Measurements from ENCODE around the gene CD300A. TPM values are rescaled to one million over a fixed set of nuclear protein-coding genes. Genes with fewer than 3 reads are reported as not detected.

Gene CD300A
- total and polyA plus RNA-seq, 2 of the 4 experiments (the other 2 are of a cell fraction), result not detected

DNA sequence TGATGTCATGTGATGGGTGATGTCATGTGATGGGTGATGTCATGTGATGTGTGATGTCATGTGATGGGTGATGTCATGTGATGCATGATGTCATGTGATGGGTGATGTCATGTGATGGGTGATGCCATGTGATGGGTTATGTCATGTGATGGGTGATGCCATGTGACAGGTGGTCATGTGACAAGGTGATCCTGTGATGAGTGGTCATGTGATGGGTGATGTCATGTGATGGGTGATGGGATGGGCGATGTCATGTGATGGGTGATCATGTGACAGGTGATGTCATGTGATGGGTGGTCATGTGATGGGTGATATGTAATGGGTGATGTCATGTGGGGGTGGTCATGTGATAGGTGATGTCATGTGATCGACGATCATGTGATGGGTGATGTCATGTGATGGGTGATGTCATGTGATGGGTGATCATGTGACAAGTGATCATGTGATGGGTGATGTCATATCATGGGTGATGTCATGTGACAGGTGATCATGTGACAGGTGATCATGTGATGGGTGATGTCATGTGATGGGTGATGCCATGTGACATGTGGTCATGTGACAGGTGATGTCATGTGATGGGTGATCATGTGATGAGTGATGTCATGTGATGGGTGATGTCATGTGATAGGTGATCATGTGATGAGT, 47.7 kb downstream of the CD300A start:
- Histone ChIP-seq H3K18ac (ENCODE audit: low read depth, low read length) (no peak overlapping the region), H3K9ac (ENCODE audit: low read depth, low read length) (no peak overlapping the region), H3K4ac (ENCODE audit: low read depth, low read length) (no peak overlapping the region), H2BK15ac (ENCODE audit: low read depth, low read length) (no peak overlapping the region), H3K9me1 (ENCODE audit: insufficient read depth, low read length) (no peaks in the 10 kb centered on the region), H3K4me1 (ENCODE audit: control insufficient read depth, insufficient read depth, low read length) (no peaks in the 10 kb centered on the region), H2BK5ac (ENCODE audit: low read depth, low read length, poor library complexity, severe bottlenecking) (no peak overlapping the region), H3K27me3 (ENCODE audit: control insufficient read depth, insufficient read depth, low read length) (no peaks in the 10 kb centered on the region), H3K79me1 (ENCODE audit: low read depth in 1 of 2, low read length in 2 of 2) (no peaks in the 10 kb centered on the region), H2AK5ac (ENCODE audit: low read depth, low read length) (no peak overlapping the region), H3K9me3 (ENCODE audit: control insufficient read depth, insufficient read depth, low read length) (peaks cover 35% of the 10 kb centered on the region), H3K14ac (replicated peaks; ENCODE audit: low read depth, low read length) (no peak overlapping the region), H3K56ac (ENCODE audit: extremely low read depth, insufficient read depth, low read length) (no peak overlapping the region), H3K4me2 (ENCODE audit: low read depth, low read length) (no peak overlapping the region), H3K27ac (ENCODE audit: insufficient read depth, low read length) (no peak overlapping the region), H4K20me1 (ENCODE audit: insufficient read depth, low read length) (no peaks in the 10 kb centered on the region), H3K4me3 (ENCODE audit: insufficient read depth, low read depth, low read length) (no peak overlapping the region), H2AFZ (replicated peaks; ENCODE audit: low read length, poor library complexity) (peak overlapping the region; percentile 32), H3K36me3 (ENCODE audit: control insufficient read depth, insufficient read depth, low read length) (no peaks in the 10 kb centered on the region), H2BK120ac (ENCODE audit: low read depth, low read length) (no peak overlapping the region), H2BK20ac (ENCODE audit: low read depth, low read length) (no peak overlapping the region), H4K91ac (ENCODE audit: insufficient read depth, low read depth, low read length) (no peak overlapping the region), H2AK9ac (replicated peaks; ENCODE audit: low read depth, low read length, poor library complexity) (no peak overlapping the region), H3K23ac (ENCODE audit: low read depth, low read length) (no peak overlapping the region), H4K5ac (ENCODE audit: low read depth, low read length) (no peak overlapping the region), H4K8ac (ENCODE audit: low read depth in 2 of 2, low read length in 2 of 2) (no peak overlapping the region)
- in situ Hi-C loops (cut with MboI; ENCODE audit: low sequenced_read_pairs) (no loop called here), intact Hi-C loops (cut with micrococcal nuclease) (no loop called here), dilution Hi-C loops (cut with HindIII; ENCODE audit: low sequenced_read_pairs, unreplicated experiment) (no loop called here)
- TF ChIP-seq RAD21 (IDR thresholded peaks at IDR 0.05; ENCODE audit: low read length) (no peak), MAFK (IDR thresholded peaks at IDR 0.05; ENCODE audit: low read depth, low read length) (no peak), CHD1 (IDR thresholded peaks at IDR 0.05; ENCODE audit: low read depth, low read length) (no peak), MAZ (IDR thresholded peaks at IDR 0.05; ENCODE audit: borderline replicate concordance, low read depth, low read length) (no peak), SMC3 (IDR thresholded peaks at IDR 0.05; ENCODE audit: low read depth, low read length) (no peak), POLR2A (IDR thresholded peaks at IDR 0.05; ENCODE audit: low read depth, low read length) (no peak), FOS (IDR thresholded peaks at IDR 0.05; ENCODE audit: low read depth, low read length) (peak; percentile 29; the same call in 1 of the 2 replicates), MXI1 (IDR thresholded peaks at IDR 0.05; ENCODE audit: borderline replicate concordance, low read depth, low read length) (no peak)
- TF ChIP-seq, protein P1, sequence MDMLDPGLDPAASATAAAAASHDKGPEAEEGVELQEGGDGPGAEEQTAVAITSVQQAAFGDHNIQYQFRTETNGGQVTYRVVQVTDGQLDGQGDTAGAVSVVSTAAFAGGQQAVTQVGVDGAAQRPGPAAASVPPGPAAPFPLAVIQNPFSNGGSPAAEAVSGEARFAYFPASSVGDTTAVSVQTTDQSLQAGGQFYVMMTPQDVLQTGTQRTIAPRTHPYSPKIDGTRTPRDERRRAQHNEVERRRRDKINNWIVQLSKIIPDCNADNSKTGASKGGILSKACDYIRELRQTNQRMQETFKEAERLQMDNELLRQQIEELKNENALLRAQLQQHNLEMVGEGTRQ (IDR thresholded peaks at IDR 0.05; ENCODE audit: low read depth, low read length), result peak; percentile 83
- TF ChIP-seq, protein P2, sequence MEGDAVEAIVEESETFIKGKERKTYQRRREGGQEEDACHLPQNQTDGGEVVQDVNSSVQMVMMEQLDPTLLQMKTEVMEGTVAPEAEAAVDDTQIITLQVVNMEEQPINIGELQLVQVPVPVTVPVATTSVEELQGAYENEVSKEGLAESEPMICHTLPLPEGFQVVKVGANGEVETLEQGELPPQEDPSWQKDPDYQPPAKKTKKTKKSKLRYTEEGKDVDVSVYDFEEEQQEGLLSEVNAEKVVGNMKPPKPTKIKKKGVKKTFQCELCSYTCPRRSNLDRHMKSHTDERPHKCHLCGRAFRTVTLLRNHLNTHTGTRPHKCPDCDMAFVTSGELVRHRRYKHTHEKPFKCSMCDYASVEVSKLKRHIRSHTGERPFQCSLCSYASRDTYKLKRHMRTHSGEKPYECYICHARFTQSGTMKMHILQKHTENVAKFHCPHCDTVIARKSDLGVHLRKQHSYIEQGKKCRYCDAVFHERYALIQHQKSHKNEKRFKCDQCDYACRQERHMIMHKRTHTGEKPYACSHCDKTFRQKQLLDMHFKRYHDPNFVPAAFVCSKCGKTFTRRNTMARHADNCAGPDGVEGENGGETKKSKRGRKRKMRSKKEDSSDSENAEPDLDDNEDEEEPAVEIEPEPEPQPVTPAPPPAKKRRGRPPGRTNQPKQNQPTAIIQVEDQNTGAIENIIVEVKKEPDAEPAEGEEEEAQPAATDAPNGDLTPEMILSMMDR (conservative IDR thresholded peaks at IDR 0.05; ENCODE audit: low read depth, low read length), result no peak
- WGBS, 2 experiments (ENCODE audit: extremely low coverage in 2 of 2, insufficient read length in 1 of 2), result 69% methylated on average over 2 of the region's 3 CpGs; no CpG with 5 or more reads in 1 of the 2 experiments
- ChIA-PET CTCF (no interaction called here), POLR2A (ENCODE audit: unreplicated experiment) (no interaction called here)
- DNase-seq (peak; percentile 31), ATAC-seq (ENCODE audit: low read depth) (no peak)
- no TSS peak for BruUV-seq (replicated peaks)

Measured in IMR-90 (cell line).